ENCODE results near the gene SETD3.
"Not testable (repeated sequence)": the region's sequence is repeated elsewhere in the genome, so short reads cannot be mapped to it uniquely, and the experiment has no call there.

Gene SETD3

DNA sequence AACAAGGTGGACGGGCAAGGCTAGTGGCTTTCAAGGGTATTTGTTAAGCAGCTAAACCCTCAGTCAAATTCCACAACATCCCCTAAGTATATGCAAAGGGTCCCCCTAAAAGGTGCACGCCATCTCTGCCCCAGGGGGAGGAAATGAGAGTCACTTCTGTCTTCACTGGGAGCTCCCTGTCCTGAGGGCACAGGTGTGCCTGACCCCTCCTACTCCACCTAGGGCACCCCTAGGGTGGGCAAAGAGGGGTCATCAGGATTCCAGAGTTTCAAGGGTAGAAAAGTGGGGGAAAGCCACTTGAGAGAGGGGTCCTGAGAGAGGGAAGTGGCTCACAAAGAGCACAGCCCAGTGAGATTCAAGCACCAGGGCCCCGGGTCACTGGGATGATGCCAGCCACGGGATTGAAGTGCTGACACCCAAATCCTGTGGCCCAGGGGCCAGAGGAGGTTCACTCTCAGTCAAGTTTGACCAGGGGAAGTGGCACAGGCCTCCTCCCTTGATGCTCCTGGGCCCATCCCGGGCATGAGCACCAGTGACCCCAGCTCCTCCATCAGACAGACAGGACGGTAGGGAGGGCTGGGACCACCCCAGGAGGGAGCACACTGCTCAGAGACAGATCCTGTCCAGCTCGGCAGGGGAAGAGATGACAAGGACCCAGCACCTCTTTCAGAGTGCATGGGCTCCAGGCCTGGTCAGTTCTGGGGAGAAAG lies 126.3 kb downstream of the SETD3 start:
- DNase-seq: no peak

- DNase-seq: no peak
These were observed 127.9 kb downstream of the SETD3 start for GRCh38 chr14:99352688-99353280.

DNA sequence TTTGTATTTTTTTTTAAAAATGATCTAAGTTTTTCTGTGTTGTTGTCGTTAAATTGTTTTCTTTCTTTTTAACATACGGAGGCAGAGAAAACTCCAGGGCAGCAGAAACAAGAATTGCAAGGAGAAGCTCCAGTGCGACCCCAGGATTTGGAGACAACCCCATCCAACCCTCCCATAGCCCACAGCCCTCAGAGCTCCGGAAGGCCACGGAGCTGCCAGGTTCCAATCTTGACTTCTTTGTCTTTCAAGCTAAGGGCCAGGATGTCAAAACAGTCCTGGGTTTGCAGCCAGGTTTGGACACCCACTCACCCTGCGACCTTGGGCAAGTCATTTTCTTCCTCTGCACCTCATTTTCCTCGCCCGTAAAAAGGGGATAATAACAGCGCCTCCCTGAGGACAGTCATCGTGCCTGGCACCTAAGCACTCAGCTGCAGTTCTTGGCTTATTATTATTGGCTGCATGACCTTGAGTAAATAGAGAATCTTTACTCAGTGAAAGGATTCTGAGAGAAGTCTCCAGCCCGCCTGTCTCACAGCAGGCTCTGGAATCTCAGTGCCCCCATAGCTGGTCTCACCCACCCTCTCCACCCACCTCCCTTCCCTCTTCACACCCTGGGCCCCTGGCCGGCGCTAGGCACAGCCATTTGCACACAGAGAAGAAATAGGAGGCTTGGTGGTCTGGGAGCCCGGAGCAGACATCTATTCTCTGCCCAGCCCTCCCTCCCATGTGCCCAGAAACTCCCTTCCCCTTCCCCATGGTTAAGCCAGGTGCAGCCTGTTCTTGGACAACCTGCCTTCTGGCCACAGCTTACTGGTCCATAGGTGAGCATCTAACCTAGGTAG lies 129.3 kb downstream of the SETD3 start:
- DNase-seq: no peak

- DNase-seq: no peak
These were observed 129.9 kb downstream of the SETD3 start for GRCh38 chr14:99350751-99351150.

GRCh38 chr14:99349721-99350495 lies 130.8 kb downstream of the SETD3 start:
- no peak for DNase-seq

DNA sequence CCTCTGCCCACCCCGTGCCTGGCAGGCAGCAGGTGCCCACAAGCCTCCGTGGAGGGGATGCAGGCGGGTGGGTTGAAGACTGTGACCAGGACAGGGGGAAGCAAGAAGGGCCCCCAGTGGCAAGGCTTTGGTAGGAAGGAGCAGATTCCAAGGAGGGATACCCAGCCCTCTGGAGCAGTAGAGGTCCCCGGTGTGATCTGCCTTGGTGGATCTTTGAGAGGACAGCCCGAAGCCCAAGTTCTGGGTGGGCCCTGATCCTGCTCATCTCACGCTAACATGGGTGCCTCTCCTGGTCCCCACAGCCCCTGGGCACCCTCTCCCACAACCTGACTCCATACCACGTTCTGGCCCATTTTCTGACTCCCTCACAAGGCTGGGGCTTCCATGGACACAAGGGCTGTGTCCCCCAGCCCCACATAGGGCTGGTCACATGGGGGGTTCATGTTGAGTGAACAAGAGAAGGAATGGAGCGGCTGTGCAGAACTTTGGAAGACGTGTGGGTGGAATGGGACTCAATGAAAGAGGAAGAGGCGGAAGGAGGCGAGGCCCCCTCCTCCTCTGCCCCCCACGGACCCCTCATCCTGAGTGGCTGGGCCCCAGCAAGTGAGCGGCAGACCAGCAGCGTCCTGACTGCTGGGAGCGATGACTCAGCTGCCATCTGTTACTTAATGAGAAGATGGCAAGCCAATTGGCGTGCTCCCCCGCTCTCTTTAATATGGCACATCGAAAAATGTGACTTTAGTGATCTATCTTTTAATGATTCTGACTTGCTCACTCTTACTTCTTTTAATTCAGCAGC lies 131.6 kb downstream of the SETD3 start:
- DNase-seq: no peak

DNA sequence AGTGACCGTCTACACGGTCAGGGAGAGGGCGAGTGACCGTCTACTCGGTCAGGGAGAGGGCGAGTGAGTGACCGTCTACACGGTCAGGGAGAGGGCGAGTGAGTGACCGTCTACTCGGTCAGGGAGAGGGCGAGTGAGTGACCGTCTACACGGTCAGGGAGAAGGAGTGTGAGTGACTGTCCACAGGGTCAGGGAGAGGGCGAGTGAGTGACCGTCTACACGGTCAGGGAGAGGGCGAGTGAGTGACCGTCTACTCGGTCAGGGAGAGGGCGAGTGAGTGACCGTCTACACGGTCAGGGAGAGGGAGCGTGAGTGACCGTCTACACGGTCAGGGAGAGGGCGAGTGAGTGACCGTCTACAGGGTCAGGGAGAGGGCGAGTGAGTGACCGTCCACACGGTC lies 132.4 kb downstream of the SETD3 start:
- DNase-seq: not testable (repeated sequence)
